Chondrocyte (in vitro differentiated cells): ENCODE results near the gene RGS7. TPM values are rescaled to one million over a fixed set of nuclear protein-coding genes. Genes with fewer than 3 reads are reported as not detected.

Source experiments
- DNase-seq: peaks from one replicate; pipeline ENCODE4 v3.0.0; 2021; ENCODE audit warnings: mixed read lengths, low spot score
- H3K27ac Mint-ChIP-seq: one replicate; pipeline ENCODE4 v1.8.0; 2021; ENCODE audit warnings: mild to moderate bottlenecking, moderate library complexity, mixed read lengths; ENCODE audit not compliant: unreplicated experiment
- H3K27me3 Mint-ChIP-seq: 2 replicates; pipeline ENCODE4 v1.8.0; 2021; ENCODE audit warnings: low read depth, mixed read lengths
- H3K36me3 Mint-ChIP-seq: 2 replicates; pipeline ENCODE4 v1.8.0; 2021; ENCODE audit warnings: low read depth, mixed read lengths
- H3K4me1 Mint-ChIP-seq: 2 replicates; pipeline ENCODE4 v1.8.0; 2021; ENCODE audit warnings: low read depth, mild to moderate bottlenecking, mixed read lengths
- H3K4me3 Mint-ChIP-seq: one replicate; pipeline ENCODE4 v1.8.0; 2021; ENCODE audit warnings: mild to moderate bottlenecking, moderate library complexity, mixed read lengths; ENCODE audit not compliant: unreplicated experiment
- H3K9me3 Mint-ChIP-seq: 2 replicates; pipeline ENCODE4 v1.8.0; 2021; ENCODE audit warnings: low read depth, mixed read lengths
- total RNA-seq: library from RNA; stranded (reverse); gene quantifications from 3 replicates; pipeline ENCODE4 v1.2.1, GENCODE V29; 2021
- TF ChIP-seq, protein P1 (sequence below): fragments of 200-600 bp; sonication (generic); IDR thresholded peaks from 2 replicates; pipeline ENCODE4 v1.5.0; 2021; ENCODE audit warnings: antibody characterized with exemption, mild to moderate bottlenecking, moderate library complexity

The RGS7 gene
- total RNA-seq, 1 donor from 2014 or later, result 3.9 TPM

DNA sequence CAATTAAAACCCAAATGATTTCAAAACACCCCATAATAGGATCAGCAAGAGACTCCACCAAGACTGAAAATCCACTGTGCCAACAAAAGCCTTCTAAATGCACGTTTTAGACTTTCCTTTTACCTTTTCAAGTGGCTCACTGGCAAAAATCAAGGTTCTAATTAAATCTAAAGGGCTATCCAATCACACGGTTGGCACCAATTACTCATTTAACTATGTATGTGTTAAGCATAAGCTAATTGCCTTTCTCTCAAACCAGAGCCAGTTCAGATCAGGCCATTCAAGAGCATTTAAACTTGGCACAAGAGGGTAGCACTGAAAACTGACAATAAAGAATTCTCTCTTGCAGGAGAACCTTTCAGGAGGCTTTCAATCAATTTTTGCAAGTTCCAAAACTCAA, 139.5 kb downstream of the RGS7 start:
- Mint-ChIP-seq H3K36me3 (peaks cover 2% of the 10 kb centered on the region), H3K27me3 (no peaks in the 10 kb centered on the region), H3K27ac (no peak overlapping the region), H3K4me1 (peaks cover 12% of the 10 kb centered on the region), H3K4me3 (no peak overlapping the region), H3K9me3 (no peaks in the 10 kb centered on the region)
- DNase-seq, result no peak
- TF ChIP-seq, protein P1, sequence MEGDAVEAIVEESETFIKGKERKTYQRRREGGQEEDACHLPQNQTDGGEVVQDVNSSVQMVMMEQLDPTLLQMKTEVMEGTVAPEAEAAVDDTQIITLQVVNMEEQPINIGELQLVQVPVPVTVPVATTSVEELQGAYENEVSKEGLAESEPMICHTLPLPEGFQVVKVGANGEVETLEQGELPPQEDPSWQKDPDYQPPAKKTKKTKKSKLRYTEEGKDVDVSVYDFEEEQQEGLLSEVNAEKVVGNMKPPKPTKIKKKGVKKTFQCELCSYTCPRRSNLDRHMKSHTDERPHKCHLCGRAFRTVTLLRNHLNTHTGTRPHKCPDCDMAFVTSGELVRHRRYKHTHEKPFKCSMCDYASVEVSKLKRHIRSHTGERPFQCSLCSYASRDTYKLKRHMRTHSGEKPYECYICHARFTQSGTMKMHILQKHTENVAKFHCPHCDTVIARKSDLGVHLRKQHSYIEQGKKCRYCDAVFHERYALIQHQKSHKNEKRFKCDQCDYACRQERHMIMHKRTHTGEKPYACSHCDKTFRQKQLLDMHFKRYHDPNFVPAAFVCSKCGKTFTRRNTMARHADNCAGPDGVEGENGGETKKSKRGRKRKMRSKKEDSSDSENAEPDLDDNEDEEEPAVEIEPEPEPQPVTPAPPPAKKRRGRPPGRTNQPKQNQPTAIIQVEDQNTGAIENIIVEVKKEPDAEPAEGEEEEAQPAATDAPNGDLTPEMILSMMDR, result no peak

DNA sequence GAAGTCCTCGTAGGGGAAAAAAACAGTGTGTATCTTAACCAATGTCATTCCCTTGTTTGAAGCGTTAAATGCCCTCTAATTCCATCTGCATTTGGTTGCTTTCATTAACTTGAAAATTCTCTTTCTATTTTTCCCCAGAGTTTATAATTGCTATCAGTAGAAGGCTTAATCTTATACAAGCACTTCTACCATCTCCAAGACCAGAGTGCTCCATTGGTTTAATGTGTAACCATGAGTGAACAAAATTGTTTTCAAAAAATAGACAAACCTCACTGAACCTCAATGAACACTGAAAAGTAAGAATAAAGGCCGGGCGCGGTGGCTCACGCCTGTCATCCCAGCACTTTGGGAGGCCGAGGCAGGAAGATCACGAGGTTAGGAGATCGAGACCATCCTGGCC, 141.3 kb downstream of the RGS7 start:
- H3K4me1 Mint-ChIP-seq, result peaks cover 12% of the 10 kb centered on the region

DNA sequence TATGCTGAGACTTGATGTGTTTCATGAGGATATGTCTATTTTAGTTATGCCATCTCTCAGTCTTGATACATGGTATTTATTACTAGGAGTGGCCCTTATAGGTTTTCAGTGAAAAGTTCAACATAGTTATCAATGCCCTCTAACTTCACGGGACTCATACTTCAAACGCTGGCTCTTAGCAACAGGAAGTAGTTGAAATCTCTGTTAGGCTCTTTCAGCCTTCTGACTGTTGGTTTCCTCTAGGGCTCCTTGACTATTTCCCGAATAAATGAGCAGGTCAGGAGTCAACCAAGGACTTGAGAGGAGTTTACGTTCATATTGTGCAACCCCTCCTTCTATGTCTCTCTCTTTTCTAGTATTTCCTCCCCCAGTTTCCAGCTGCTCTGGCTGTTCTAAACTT, 141.8 kb downstream of the RGS7 start:
- H3K4me3 Mint-ChIP-seq, result no peak overlapping the region
- TF ChIP-seq, protein P1, result no peak
- peaks cover 12% of the 10 kb centered on the region for H3K4me1 Mint-ChIP-seq
- no peaks in the 10 kb centered on the region for H3K27me3 Mint-ChIP-seq
- H3K27ac Mint-ChIP-seq, result no peak overlapping the region
- DNase-seq, result no peak
- no peaks in the 10 kb centered on the region for H3K36me3 Mint-ChIP-seq
- no peaks in the 10 kb centered on the region for H3K9me3 Mint-ChIP-seq

More for the DNA sequence above, 141.3 kb downstream of the RGS7 start:
- Mint-ChIP-seq H3K9me3 (no peaks in the 10 kb centered on the region), H3K4me3 (no peak overlapping the region), H3K27ac (no peak overlapping the region), H3K36me3 (no peaks in the 10 kb centered on the region), H3K27me3 (no peaks in the 10 kb centered on the region)
- TF ChIP-seq, protein P1, result no peak
- no peak for DNase-seq

DNA sequence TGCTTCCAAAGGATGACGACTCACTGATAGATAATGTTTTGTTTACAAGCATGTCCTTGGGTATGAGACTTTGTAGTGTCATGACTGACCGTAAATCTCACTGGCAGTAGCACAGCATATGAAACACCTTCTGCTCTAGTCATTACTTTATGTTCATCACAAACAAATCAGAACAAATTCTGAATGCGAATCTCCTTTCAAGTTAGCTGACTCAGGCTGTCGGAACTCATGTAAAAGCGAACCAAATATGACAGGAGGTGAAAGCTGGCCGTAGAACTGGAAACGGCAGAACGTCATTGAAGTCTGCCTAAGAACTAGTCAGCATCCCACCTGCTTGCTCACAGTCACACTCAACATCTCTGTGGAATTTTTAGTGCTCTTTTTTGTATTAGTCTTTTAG, 143.9 kb downstream of the RGS7 start:
- no peak overlapping the region for H3K27ac Mint-ChIP-seq
- peaks cover 12% of the 10 kb centered on the region for H3K4me1 Mint-ChIP-seq
- no peaks in the 10 kb centered on the region for H3K9me3 Mint-ChIP-seq
- no peaks in the 10 kb centered on the region for H3K27me3 Mint-ChIP-seq
- H3K36me3 Mint-ChIP-seq, result no peaks in the 10 kb centered on the region
- no peak overlapping the region for H3K4me3 Mint-ChIP-seq
- no peak for DNase-seq
- TF ChIP-seq, protein P1, result no peak

DNA sequence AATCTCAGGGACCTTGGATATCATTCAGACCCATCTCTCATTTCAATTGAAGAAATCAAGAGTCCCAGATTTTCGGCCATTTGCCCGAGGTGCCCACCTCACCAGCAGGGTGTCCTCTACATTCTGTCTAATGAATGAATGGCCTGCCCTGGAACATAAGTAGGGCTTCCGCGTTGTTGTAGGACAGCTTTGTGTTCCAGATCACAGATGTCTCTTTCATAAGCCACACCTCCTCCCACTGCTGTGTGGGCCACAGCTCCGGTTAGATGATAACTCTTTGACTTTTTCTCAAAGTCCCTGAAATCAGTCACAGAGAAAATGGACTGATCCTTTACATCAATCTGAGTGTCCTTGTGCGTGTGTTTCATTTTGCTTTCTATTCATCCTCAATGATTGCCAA, 144.4 kb downstream of the RGS7 start:
- no peaks in the 10 kb centered on the region for H3K9me3 Mint-ChIP-seq
- no peaks in the 10 kb centered on the region for H3K27me3 Mint-ChIP-seq
- H3K4me3 Mint-ChIP-seq, result no peak overlapping the region
- no peaks in the 10 kb centered on the region for H3K36me3 Mint-ChIP-seq
- no peak overlapping the region for H3K27ac Mint-ChIP-seq
- TF ChIP-seq, protein P1, result no peak
- DNase-seq, result no peak
- H3K4me1 Mint-ChIP-seq, result peaks cover 12% of the 10 kb centered on the region
